Erythroblast (primary cell): Measurements from ENCODE around the gene DGKQ.

Experiments
- GATA1 ChIP-seq: IDR thresholded peaks from 2 replicates; pipeline ENCODE4 v1.6.1; 2011; ENCODE audit warnings: low read depth, mild to moderate bottlenecking, control low read depth, low read length, moderate library complexity
- POLR2A ChIP-seq: IDR thresholded peaks from 2 replicates; pipeline ENCODE4 v1.6.1; 2011; ENCODE audit warnings: mild to moderate bottlenecking, low read length

GRCh38 chr4:1022739-1023066 is 49.3 kb upstream of the DGKQ start:
- no peak for TF ChIP-seq POLR2A
- TF ChIP-seq GATA1: no peak
